Esophagus (tissue), 2 donors: ENCODE results near the gene BCAS4. TPM values are rescaled to one million over a fixed set of nuclear protein-coding genes. Genes with fewer than 3 reads are reported as not detected.

Experiments
- H3K27ac ChIP-seq, 2 donors: one replicate each; pipeline ENCODE4 v1.5.1; 2013; ENCODE audit warnings: low read depth in 2 of 2, mild to moderate bottlenecking in 2 of 2, inconsistent platforms in 1 of 2, low read length in 1 of 2, moderate library complexity in 1 of 2
- H3K27me3 ChIP-seq, 2 donors: one replicate each; pipeline ENCODE4 v1.6.1; 2013; ENCODE audit warnings: low read length in 2 of 2, control low read depth in 1 of 2, mild to moderate bottlenecking in 1 of 2; ENCODE audit not compliant: insufficient read depth in 2 of 2, control insufficient read depth in 1 of 2
- H3K36me3 ChIP-seq, 2 donors: one replicate each; pipeline ENCODE4 v1.6.1; 2013; ENCODE audit warnings: low read length in 1 of 2; ENCODE audit not compliant: control insufficient read depth in 2 of 2, insufficient read depth in 2 of 2
- H3K4me1 ChIP-seq, 2 donors: one replicate each; pipeline ENCODE4 v1.6.1; 2013; ENCODE audit warnings: low read length in 1 of 2; ENCODE audit not compliant: control insufficient read depth in 2 of 2, insufficient read depth in 2 of 2
- H3K4me3 ChIP-seq, 2 donors: one replicate each; pipeline ENCODE4 v1.5.1; 2013; ENCODE audit warnings: low read length in 2 of 2, mild to moderate bottlenecking in 2 of 2, low read depth in 1 of 2, moderate library complexity in 1 of 2
- H3K9me3 ChIP-seq, 2 donors: one replicate each; pipeline ENCODE4 v1.6.1; 2013; ENCODE audit warnings: mild to moderate bottlenecking in 2 of 2, low read depth in 1 of 2, low read length in 1 of 2, moderate library complexity in 1 of 2; ENCODE audit not compliant: control insufficient read depth in 2 of 2, insufficient read depth in 1 of 2
- WGBS, 2 donors: extraction: QIAGEN DNeasy Blood & Tissue Kit; methylation state at CpG; one replicate each; pipeline ENCODE4 v1.1.7; 2013; 5-methylcytosine and 5-hydroxymethylcytosine counted together
- polyA plus RNA-seq, 2 donors: library from polyadenylated mRNA; stranded (reverse); fragments of 200-250 nt; gene quantifications; one replicate each; pipeline ENCODE4 v1.2.3, GENCODE V29; 2013
- donor health status: healthy with polysubstance abuse.
- donor health status: Bipolar disorder and iron deficiency.

The BCAS4 gene
- polyA plus RNA-seq, 2 donors: 1.2 to 1.5 TPM

GRCh38 chr20:50848341-50848808 is 53.5 kb downstream of the BCAS4 start:
- H3K27me3 ChIP-seq: no peaks in the 10 kb centered on the region
- H3K9me3 ChIP-seq: no peaks in the 10 kb centered on the region
- no peaks in the 10 kb centered on the region for H3K36me3 ChIP-seq
- H3K4me1 ChIP-seq: peaks cover 5 to 28% of the 10 kb centered on the region in 2 donors
- H3K27ac ChIP-seq: peak overlapping the region; percentile 64 to 79
- 24 to 32% methylated on average over 8 of the region's 8 CpGs for WGBS, 2 donors
- no peak overlapping the region for H3K4me3 ChIP-seq

GRCh38 chr20:50848846-50849673 is 54.2 kb downstream of the BCAS4 start:
- Histone ChIP-seq H3K27me3 (no peaks in the 10 kb centered on the region), H3K4me1 (peaks cover 5 to 26% of the 10 kb centered on the region in 2 donors), H3K9me3 (no peaks in the 10 kb centered on the region), H3K36me3 (no peaks in the 10 kb centered on the region), H3K4me3 (no peak overlapping the region), H3K27ac (peak overlapping the region; percentile 64 to 79)
- WGBS, 2 donors: 26 to 37% methylated on average over 18 of the region's 18 CpGs

- Histone ChIP-seq H3K27me3 (no peaks in the 10 kb centered on the region), H3K36me3 (no peaks in the 10 kb centered on the region), H3K27ac (no peak overlapping the region), H3K4me3 (no peak overlapping the region), H3K4me1 (peaks cover 3 to 17% of the 10 kb centered on the region in 2 donors), H3K9me3 (no peaks in the 10 kb centered on the region)
- 57 to 58% methylated on average over 11 to 13 of the region's 13 CpGs for WGBS, 2 donors
Measured at GRCh38 chr20:50850721-50851286, 55.9 kb downstream of the BCAS4 start.

- H3K36me3 ChIP-seq: no peaks in the 10 kb centered on the region
- H3K9me3 ChIP-seq: no peaks in the 10 kb centered on the region
- WGBS, 2 donors: 95% methylated on average over 9 of the region's 9 CpGs
- H3K27me3 ChIP-seq: no peaks in the 10 kb centered on the region
- no peak overlapping the region for H3K4me3 ChIP-seq
- H3K27ac ChIP-seq: no peak overlapping the region
- peaks cover 3 to 20% of the 10 kb centered on the region in 2 donors for H3K4me1 ChIP-seq
Measured at GRCh38 chr20:50852085-50852484, 57.2 kb downstream of the BCAS4 start.

GRCh38 chr20:50854506-50855249 is 59.8 kb downstream of the BCAS4 start:
- peaks cover 0 to 7% of the 10 kb centered on the region in 2 donors for H3K4me1 ChIP-seq
- H3K27me3 ChIP-seq: no peaks in the 10 kb centered on the region
- 63 to 76% methylated on average over 18 of the region's 18 CpGs for WGBS, 2 donors
- H3K9me3 ChIP-seq: no peaks in the 10 kb centered on the region
- no peak overlapping the region for H3K4me3 ChIP-seq
- H3K36me3 ChIP-seq: no peaks in the 10 kb centered on the region
- H3K27ac ChIP-seq: no peak overlapping the region

GRCh38 chr20:50855498-50856474 is 60.9 kb downstream of the BCAS4 start:
- H3K36me3 ChIP-seq: no peaks in the 10 kb centered on the region
- H3K9me3 ChIP-seq: no peaks in the 10 kb centered on the region
- H3K27me3 ChIP-seq: no peaks in the 10 kb centered on the region
- H3K4me3 ChIP-seq: no peak overlapping the region
- 53 to 56% methylated on average over 23 of the region's 23 CpGs for WGBS, 2 donors
- H3K27ac ChIP-seq: peak overlapping the region in 1 of 2 donors; percentile 17
- H3K4me1 ChIP-seq: peaks cover 0 to 7% of the 10 kb centered on the region in 2 donors

GRCh38 chr20:50856475-50857041 is 61.7 kb downstream of the BCAS4 start:
- H3K27me3 ChIP-seq: no peaks in the 10 kb centered on the region
- H3K9me3 ChIP-seq: no peaks in the 10 kb centered on the region
- no peak overlapping the region for H3K27ac ChIP-seq
- H3K36me3 ChIP-seq: no peaks in the 10 kb centered on the region
- WGBS, 2 donors: 72% methylated on average over 5 of the region's 5 CpGs
- no peak overlapping the region for H3K4me3 ChIP-seq
- peaks cover 0 to 7% of the 10 kb centered on the region in 2 donors for H3K4me1 ChIP-seq

- peaks cover 0 to 7% of the 10 kb centered on the region in 2 donors for H3K4me1 ChIP-seq
- 94 to 95% methylated on average over 7 of the region's 7 CpGs for WGBS, 2 donors
- no peaks in the 10 kb centered on the region for H3K27me3 ChIP-seq
- H3K4me3 ChIP-seq: no peak overlapping the region
- H3K9me3 ChIP-seq: no peaks in the 10 kb centered on the region
- no peaks in the 10 kb centered on the region for H3K36me3 ChIP-seq
- H3K27ac ChIP-seq: no peak overlapping the region
Measured at GRCh38 chr20:50857348-50857747, 62.5 kb downstream of the BCAS4 start.
